Measurements from ENCODE around the gene ADCK1. TPM values are rescaled to one million over a fixed set of nuclear protein-coding genes. Genes with fewer than 3 reads are reported as not detected.
"Not testable (repeated sequence)": the region's sequence is repeated elsewhere in the genome, so short reads cannot be mapped to it uniquely, and the experiment has no call there.

Gene ADCK1
- total RNA-seq, 2 donors from 2014 or later: 2.4 to 2.8 TPM

- Mint-ChIP-seq H3K36me3 (no peaks in the 10 kb centered on the region), H3K9me3 (no peaks in the 10 kb centered on the region), H3K27ac (no peak overlapping the region)
- ATAC-seq: no peak
- no peak for DNase-seq (ENCODE audit: low spot score in 2 of 2)
Observed at GRCh38 chr14:77794357-77794756, 5.6 kb upstream of the ADCK1 start.

GRCh38 chr14:77799456-77799855 lies 453 bp upstream of the ADCK1 start:
- not testable (repeated sequence) for H3K9me3 Mint-ChIP-seq; DNase-seq (ENCODE audit: low spot score in 2 of 2); H3K36me3 Mint-ChIP-seq; ATAC-seq
- H3K27ac Mint-ChIP-seq: peak overlapping the region; percentile 87 to 88

DNA sequence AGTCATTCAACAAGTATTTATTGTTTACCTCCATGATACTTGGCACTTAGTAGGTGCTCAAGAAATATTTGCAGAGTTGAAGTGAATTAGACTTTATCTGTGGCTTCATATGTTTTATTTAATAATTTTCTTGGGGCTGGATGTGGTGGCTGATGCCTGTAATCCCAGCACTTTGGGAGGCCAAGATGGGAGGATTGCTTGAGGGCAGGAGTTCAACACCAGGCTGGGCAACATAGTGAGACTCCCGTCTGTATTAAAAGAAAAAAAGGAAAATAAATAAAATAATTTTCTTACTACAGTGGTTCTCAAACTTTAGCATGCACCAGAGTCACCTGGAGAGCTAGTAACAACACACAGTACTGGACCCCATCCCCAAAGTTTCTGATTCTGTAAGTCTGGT lies 905 bp downstream of the ADCK1 start:
- ATAC-seq (no peak), DNase-seq (ENCODE audit: low spot score in 2 of 2) (no peak)
- peak overlapping the region in 1 of 2 donors; percentile 87 for H3K27ac Mint-ChIP-seq
- no peaks in the 10 kb centered on the region for H3K36me3 Mint-ChIP-seq
- H3K9me3 Mint-ChIP-seq: no peaks in the 10 kb centered on the region

GRCh38 chr14:77804592-77804991 lies 4.7 kb downstream of the ADCK1 start:
- no peaks in the 10 kb centered on the region for H3K9me3 Mint-ChIP-seq
- ATAC-seq: no peak
- no peaks in the 10 kb centered on the region for H3K36me3 Mint-ChIP-seq
- H3K27ac Mint-ChIP-seq: no peak overlapping the region
- peak in 1 of 2 donors; percentile 58 for DNase-seq (ENCODE audit: low spot score in 2 of 2)

GRCh38 chr14:77805706-77806105 lies 5.8 kb downstream of the ADCK1 start:
- Mint-ChIP-seq H3K9me3 (no peaks in the 10 kb centered on the region), H3K36me3 (no peaks in the 10 kb centered on the region), H3K27ac (no peak overlapping the region)
- ATAC-seq: no peak
- DNase-seq (ENCODE audit: low spot score in 2 of 2): no peak

DNA sequence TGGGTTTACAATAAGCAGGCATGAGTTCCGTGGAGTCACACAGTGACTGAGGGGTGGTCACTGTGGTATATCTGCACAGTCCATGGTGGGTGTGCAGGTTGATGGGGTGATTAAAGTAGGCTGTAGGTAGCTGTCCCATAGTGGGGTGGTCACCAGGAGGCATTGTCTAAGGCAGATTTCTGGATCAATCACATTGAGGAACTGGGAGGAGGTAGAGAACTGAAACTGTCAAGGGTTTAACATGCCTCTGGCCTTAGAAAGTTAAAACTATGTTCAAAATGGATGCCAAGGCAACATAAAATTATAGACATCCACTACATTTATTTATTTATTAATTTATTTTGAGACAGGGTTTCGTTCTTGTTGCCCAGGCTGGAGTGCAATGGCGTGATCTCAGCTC lies 8.3 kb downstream of the ADCK1 start:
- H3K9me3 Mint-ChIP-seq: no peaks in the 10 kb centered on the region
- DNase-seq (ENCODE audit: low spot score in 2 of 2) (no peak), ATAC-seq (no peak)
- no peak overlapping the region for H3K27ac Mint-ChIP-seq
- no peaks in the 10 kb centered on the region for H3K36me3 Mint-ChIP-seq

GRCh38 chr14:77809011-77809410 lies 9.1 kb downstream of the ADCK1 start:
- no peak for DNase-seq (ENCODE audit: low spot score in 2 of 2)
- H3K27ac Mint-ChIP-seq: no peak overlapping the region
- H3K36me3 Mint-ChIP-seq: no peaks in the 10 kb centered on the region
- no peaks in the 10 kb centered on the region for H3K9me3 Mint-ChIP-seq
- no peak for ATAC-seq

- Mint-ChIP-seq H3K27ac (no peak overlapping the region), H3K36me3 (no peaks in the 10 kb centered on the region), H3K9me3 (no peaks in the 10 kb centered on the region)
- DNase-seq (ENCODE audit: low spot score in 2 of 2): no peak
- no peak for ATAC-seq
Observed at GRCh38 chr14:77812028-77812427, 12.1 kb downstream of the ADCK1 start.

DNA sequence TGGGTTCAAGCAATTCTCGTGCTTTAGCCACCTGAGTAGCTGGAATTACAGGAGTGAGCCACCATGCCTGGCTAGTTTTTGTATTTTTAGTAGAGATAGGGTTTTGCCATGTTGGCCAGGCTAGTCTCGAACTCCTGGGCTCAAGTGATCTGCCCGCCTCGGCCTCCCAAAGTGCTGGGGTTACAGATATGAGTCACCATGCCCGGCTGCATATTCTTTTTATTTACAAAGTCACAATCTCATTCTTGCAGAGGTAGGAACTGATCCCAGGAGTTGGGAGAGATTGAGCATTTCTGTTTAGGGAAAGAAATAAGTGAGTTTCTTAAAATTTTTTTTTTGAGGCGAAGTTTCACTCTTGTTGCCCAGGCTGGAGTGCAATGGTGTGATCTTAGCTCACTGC lies 12.8 kb downstream of the ADCK1 start:
- DNase-seq (ENCODE audit: low spot score in 2 of 2); H3K9me3 Mint-ChIP-seq; H3K36me3 Mint-ChIP-seq; H3K27ac Mint-ChIP-seq; ATAC-seq: not testable (repeated sequence)

GRCh38 chr14:77822307-77822706 lies 22.4 kb downstream of the ADCK1 start:
- no peak for DNase-seq (ENCODE audit: low spot score in 2 of 2)
- no peak for ATAC-seq
- peak overlapping the region in 1 of 2 donors; percentile 66 for H3K27ac Mint-ChIP-seq
- no peaks in the 10 kb centered on the region for H3K9me3 Mint-ChIP-seq
- H3K36me3 Mint-ChIP-seq: no peaks in the 10 kb centered on the region

DNA sequence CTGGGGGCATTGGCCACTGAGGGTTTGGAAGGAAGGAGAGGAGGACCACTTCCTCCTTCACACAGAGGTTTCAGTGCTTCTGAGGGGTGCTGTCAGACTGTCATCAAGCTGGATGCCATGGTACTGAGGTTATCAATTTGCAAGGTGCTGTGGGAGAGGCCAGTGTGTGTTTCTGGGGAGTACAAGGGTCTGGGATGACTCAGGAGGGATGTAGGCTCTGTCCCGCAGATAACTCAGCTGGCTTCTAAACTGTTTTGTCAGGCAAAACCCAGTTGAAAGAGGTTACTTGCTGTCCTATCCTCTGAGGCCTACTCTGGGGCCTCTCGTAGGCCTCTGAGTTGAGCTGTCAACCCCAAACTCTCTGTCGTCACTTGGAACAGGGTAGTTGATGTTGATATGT lies 22.8 kb downstream of the ADCK1 start:
- ATAC-seq: no peak
- no peaks in the 10 kb centered on the region for H3K36me3 Mint-ChIP-seq
- peak overlapping the region in 1 of 2 donors; percentile 66 for H3K27ac Mint-ChIP-seq
- H3K9me3 Mint-ChIP-seq: no peaks in the 10 kb centered on the region
- DNase-seq (ENCODE audit: low spot score in 2 of 2): no peak

GRCh38 chr14:77823378-77823777 lies 23.5 kb downstream of the ADCK1 start:
- ATAC-seq (no peak), DNase-seq (ENCODE audit: low spot score in 2 of 2) (no peak)
- Mint-ChIP-seq H3K27ac (no peak overlapping the region), H3K36me3 (no peaks in the 10 kb centered on the region), H3K9me3 (no peaks in the 10 kb centered on the region)

DNA sequence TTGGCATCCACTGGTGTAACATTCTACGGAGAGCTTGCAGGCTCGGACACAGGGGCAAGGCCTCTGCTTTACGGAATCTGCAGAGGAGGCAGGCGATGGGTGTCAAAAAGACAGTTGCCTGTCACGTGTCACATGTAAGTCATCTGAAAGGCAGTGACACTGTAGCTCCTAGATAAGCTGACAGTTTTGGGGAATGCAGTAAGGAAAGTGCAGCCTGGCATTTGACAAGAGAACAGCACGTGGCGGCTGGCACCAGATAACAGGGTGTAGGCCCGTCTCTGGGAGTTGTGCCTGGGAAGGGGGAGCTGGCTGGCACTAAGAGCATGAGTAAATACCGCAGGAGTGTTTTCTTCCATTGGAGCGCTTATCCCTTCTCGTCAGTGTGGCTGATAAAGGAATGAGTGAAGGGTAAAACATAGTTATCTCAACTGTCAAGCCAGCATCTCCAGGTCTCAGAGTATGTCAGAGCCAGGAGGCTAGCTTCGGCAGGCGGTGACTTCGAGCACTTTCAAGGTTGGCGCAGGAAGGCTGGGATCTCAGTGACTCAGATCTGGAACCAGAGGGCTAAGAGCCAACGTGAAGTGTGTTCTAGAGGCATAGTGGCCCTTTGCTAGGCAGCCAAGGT lies 26.1 kb downstream of the ADCK1 start:
- Mint-ChIP-seq H3K27ac (no peak overlapping the region), H3K36me3 (no peaks in the 10 kb centered on the region), H3K9me3 (no peaks in the 10 kb centered on the region)
- ATAC-seq (no peak), DNase-seq (ENCODE audit: low spot score in 2 of 2) (no peak)

- H3K36me3 Mint-ChIP-seq: no peaks in the 10 kb centered on the region
- ATAC-seq (no peak), DNase-seq (ENCODE audit: low spot score in 2 of 2) (no peak)
- H3K27ac Mint-ChIP-seq: peak overlapping the region in 1 of 2 donors; percentile 62
- H3K9me3 Mint-ChIP-seq: no peaks in the 10 kb centered on the region
Observed at GRCh38 chr14:77830692-77831091, 30.8 kb downstream of the ADCK1 start.

GRCh38 chr14:77832297-77832696 lies 32.4 kb downstream of the ADCK1 start:
- Mint-ChIP-seq H3K9me3 (no peaks in the 10 kb centered on the region), H3K27ac (no peak overlapping the region), H3K36me3 (no peaks in the 10 kb centered on the region)
- DNase-seq (ENCODE audit: low spot score in 2 of 2) (no peak), ATAC-seq (no peak)

DNA sequence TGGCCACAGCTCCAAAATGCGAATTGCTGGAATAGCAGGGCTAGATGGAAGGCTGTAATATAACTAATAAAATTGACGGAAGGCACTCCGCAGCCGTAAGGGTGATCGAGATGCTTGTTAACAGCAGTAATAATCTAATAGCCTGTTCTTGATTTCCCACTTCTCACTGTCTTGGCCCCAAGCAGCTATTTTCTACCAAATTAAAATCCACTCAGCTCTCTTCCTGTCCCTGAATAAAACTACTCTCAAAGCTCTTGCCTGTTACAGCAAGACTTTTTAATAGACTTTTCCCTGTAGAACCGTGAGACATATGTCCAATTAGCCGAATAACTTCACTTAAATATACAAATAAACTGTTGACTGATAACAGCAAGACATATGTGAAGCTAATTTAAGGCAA lies 38.0 kb downstream of the ADCK1 start:
- no peak overlapping the region for H3K27ac Mint-ChIP-seq

GRCh38 chr14:77838831-77839511 lies 39.1 kb downstream of the ADCK1 start:
- ATAC-seq (no peak), DNase-seq (ENCODE audit: low spot score in 2 of 2) (no peak)
- Mint-ChIP-seq H3K9me3 (no peaks in the 10 kb centered on the region), H3K27ac (peak overlapping the region in 1 of 2 donors; percentile 61), H3K36me3 (no peaks in the 10 kb centered on the region)

More for the DNA sequence above, 38.0 kb downstream of the ADCK1 start:
- H3K9me3 Mint-ChIP-seq: no peaks in the 10 kb centered on the region
- ATAC-seq (no peak), DNase-seq (ENCODE audit: low spot score in 2 of 2) (no peak)
- H3K36me3 Mint-ChIP-seq: no peaks in the 10 kb centered on the region

- ATAC-seq (no peak), DNase-seq (ENCODE audit: low spot score in 2 of 2) (no peak)
- no peaks in the 10 kb centered on the region for H3K36me3 Mint-ChIP-seq
- no peak overlapping the region for H3K27ac Mint-ChIP-seq
- no peaks in the 10 kb centered on the region for H3K9me3 Mint-ChIP-seq
Observed at GRCh38 chr14:77843195-77843594, 43.3 kb downstream of the ADCK1 start.

All from activated naive CD4-positive, alpha-beta T cell treated with anti-CD3 and anti-CD28 coated beads, Interleukin-2, amount 50 U/mL, for 72 hours (primary cell).